ENCODE data around the gene FAM227A.

- TF ChIP-seq REST (IDR thresholded peaks at IDR 0.05; ENCODE audit: low read depth) (no peak), TEAD4 (IDR thresholded peaks at IDR 0.05) (no peak), CREB1 (IDR thresholded peaks at IDR 0.05; ENCODE audit: low read depth) (no peak)
These were observed 86.0 kb downstream of the FAM227A start, which contains the start of gene DMC1 for GRCh38 chr22:38569972-38570778.
